Mesenteric fat pad (tissue), 1 donor: ENCODE data around the gene DOCK1. TPM values are rescaled to one million over a fixed set of nuclear protein-coding genes. Genes with fewer than 3 reads are reported as not detected.

ENCODE experiments used
- DNase-seq: peaks from one replicate; pipeline ENCODE4 v3.0.0-alpha.2; 2020; ENCODE audit warnings: low spot score
- total RNA-seq: library from RNA; stranded (reverse); fragmentation: NEBNext Ultra II Directional; extraction: Animal tissue kit (Norgen Biotek cat#: 25700); gene quantifications from one replicate; pipeline ENCODE4 v1.2.1, GENCODE V29; 2021
- donor health status: DM: yes; HTN: yes; CAD: no.

The DOCK1 gene
- total RNA-seq, 1 donor from 2014 or later, result 46.0 TPM

- peak; percentile 78 for DNase-seq
Measured at GRCh38 chr10:126949161-126949503, 43.9 kb downstream of the DOCK1 start.

GRCh38 chr10:126950401-126951105 is 45.3 kb downstream of the DOCK1 start:
- DNase-seq, result no peak

GRCh38 chr10:126953886-126954285 is 48.7 kb downstream of the DOCK1 start:
- DNase-seq, result no peak

- peak; percentile 45 for DNase-seq
Measured at GRCh38 chr10:126955396-126955795, 50.2 kb downstream of the DOCK1 start.

GRCh38 chr10:126955934-126956711 is 50.9 kb downstream of the DOCK1 start:
- DNase-seq, result peak; percentile 69

GRCh38 chr10:126956712-126957108 is 51.5 kb downstream of the DOCK1 start:
- DNase-seq, result peak; percentile 64

- no peak for DNase-seq
Measured at GRCh38 chr10:126957111-126957510, 51.9 kb downstream of the DOCK1 start.

- DNase-seq, result no peak
Measured at GRCh38 chr10:126959431-126959830, 54.2 kb downstream of the DOCK1 start.

- DNase-seq, result peak; percentile 80
Measured at GRCh38 chr10:126959906-126960685, 54.9 kb downstream of the DOCK1 start.

- no peak for DNase-seq
Measured at GRCh38 chr10:126963354-126963753, 58.1 kb downstream of the DOCK1 start.

GRCh38 chr10:126964190-126964589 is 59.0 kb downstream of the DOCK1 start:
- no peak for DNase-seq

GRCh38 chr10:126966938-126967337 is 61.7 kb downstream of the DOCK1 start:
- no peak for DNase-seq

GRCh38 chr10:126969310-126969709 is 64.1 kb downstream of the DOCK1 start:
- DNase-seq, result peak; percentile 74

- DNase-seq, result no peak
Measured at GRCh38 chr10:126972635-126973414, 67.6 kb downstream of the DOCK1 start.

- DNase-seq, result no peak
Measured at GRCh38 chr10:126975221-126975620, 70.0 kb downstream of the DOCK1 start.

GRCh38 chr10:126977216-126977615 is 72.0 kb downstream of the DOCK1 start:
- DNase-seq, result no peak

GRCh38 chr10:126979311-126979710 is 74.1 kb downstream of the DOCK1 start:
- no peak for DNase-seq

GRCh38 chr10:126993208-126993607 is 88.0 kb downstream of the DOCK1 start:
- DNase-seq, result no peak

GRCh38 chr10:126997801-126998590 is 92.8 kb downstream of the DOCK1 start:
- DNase-seq, result no peak

GRCh38 chr10:127000598-127000997 is 95.4 kb downstream of the DOCK1 start:
- DNase-seq, result no peak
